ENCODE results near the gene LDLRAD1.

- TF ChIP-seq CTCF (IDR thresholded peaks at IDR 0.05) (no peak), POLR2A (IDR thresholded peaks at IDR 0.05) (no peak)
Measured at GRCh38 chr1:53982034-53982762, 35.8 kb downstream of the LDLRAD1 start.
